Naive thymus-derived CD4-positive, alpha-beta T cell (primary cell): ENCODE measurements around the gene TPCN1. TPM values are rescaled to one million over a fixed set of nuclear protein-coding genes. Genes with fewer than 3 reads are reported as not detected.

Source experiments
- ATAC-seq: fragments of 150-1000 bp; cut with Tn5 transposase; 2 replicates; pipeline ENCODE4 v1.10.0; 2021; ENCODE audit warnings: mild to moderate bottlenecking, moderate library complexity
- CTCF ChIA-PET: fragments of 350-600 bp; sonication (Branson Sonifier 250); formaldehyde crosslinking; loops from one replicate; lab custom pipeline; 2021; ENCODE audit warnings: antibody characterized with exemption; lab: Charles Lee
- POLR2A ChIA-PET: fragments of 350-600 bp; sonication (Branson Sonifier 250); formaldehyde crosslinking; loops from one replicate; lab custom pipeline; 2021; ENCODE audit warnings: antibody characterized with exemption, inconsistent platforms; lab: Charles Lee
- DNase-seq, 9 donors: peaks; one replicate each; pipeline versions ENCODE4 v3.0.0 to v3.0.0-alpha.2; 2020 to 2022; ENCODE audit warnings: mixed read lengths in 1 of 9
- H3K27ac ChIP-seq: one replicate; pipeline ENCODE4 v1.7.0; 2013; ENCODE audit warnings: mild to moderate bottlenecking, low read depth, low read length, moderate library complexity
- H3K27me3 ChIP-seq, 2 donors: one replicate each; pipeline ENCODE4 v1.7.0; 2013; ENCODE audit warnings: low read length in 2 of 2, mild to moderate bottlenecking in 2 of 2, moderate library complexity in 2 of 2; ENCODE audit not compliant: control insufficient read depth in 2 of 2, insufficient read depth in 2 of 2
- H3K36me3 ChIP-seq, 3 experiments: 1 replicate in 2 of 3; 2 replicates in 1 of 3; pipeline ENCODE4 v1.7.0; 2013; ENCODE audit warnings: low read length in 3 of 3, mild to moderate bottlenecking in 3 of 3, moderate library complexity in 1 of 3; ENCODE audit not compliant: insufficient read depth in 3 of 3, control insufficient read depth in 2 of 3
- H3K4me1 ChIP-seq, 2 donors: one replicate each; pipeline ENCODE4 v1.7.0; 2013; ENCODE audit warnings: low read length in 2 of 2, mild to moderate bottlenecking in 2 of 2, moderate library complexity in 1 of 2; ENCODE audit not compliant: control insufficient read depth in 2 of 2, insufficient read depth in 2 of 2
- H3K4me3 ChIP-seq: 2 replicates; pipeline ENCODE4 v1.7.0; 2013; ENCODE audit warnings: mild to moderate bottlenecking, low read length
- H3K9me3 ChIP-seq, 3 experiments: 1 replicate in 2 of 3; 2 replicates in 1 of 3; pipeline ENCODE4 v1.7.0; 2013; ENCODE audit warnings: low read length in 3 of 3; ENCODE audit not compliant: control insufficient read depth in 2 of 3
- H3K27ac Mint-ChIP-seq, 9 donors: one replicate each; pipeline ENCODE4 v1.8.0; 2020 to 2022; ENCODE audit warnings: mixed read lengths in 9 of 9, mild to moderate bottlenecking in 8 of 9, moderate library complexity in 5 of 9, inconsistent platforms in 2 of 9
- H3K27me3 Mint-ChIP-seq, 5 donors: one replicate each; pipeline ENCODE4 v1.8.0; 2021 to 2022; ENCODE audit warnings: mixed read lengths in 5 of 5, mild to moderate bottlenecking in 1 of 5
- H3K36me3 Mint-ChIP-seq, 5 donors: one replicate each; pipeline ENCODE4 v1.8.0; 2020 to 2022; ENCODE audit warnings: mixed read lengths in 5 of 5, mild to moderate bottlenecking in 3 of 5, inconsistent platforms in 1 of 5
- H3K4me1 Mint-ChIP-seq, 7 donors: one replicate each; pipeline ENCODE4 v1.8.0; 2020 to 2022; ENCODE audit warnings: mixed read lengths in 7 of 7, mild to moderate bottlenecking in 3 of 7, inconsistent platforms in 1 of 7
- H3K4me3 Mint-ChIP-seq, 10 donors: one replicate each; pipeline ENCODE4 v1.8.0; 2020 to 2022; ENCODE audit warnings: mild to moderate bottlenecking in 10 of 10, mixed read lengths in 10 of 10, moderate library complexity in 6 of 10, inconsistent platforms in 2 of 10
- H3K9me3 Mint-ChIP-seq, 11 donors: one replicate each; pipeline ENCODE4 v1.8.0; 2020 to 2022; ENCODE audit warnings: mixed read lengths in 11 of 11, mild to moderate bottlenecking in 4 of 11, inconsistent platforms in 1 of 11, moderate library complexity in 1 of 11
- intact Hi-C, 2 donors: fragments of 100-400 bp; cut with micrococcal nuclease; formaldehyde crosslinking; loops; one replicate each; pipeline ENCODE4 v1.15.1; 2023
- polyA plus RNA-seq, 2 donors: library from polyadenylated mRNA; unstranded; fragments of 300-500 nt; fragmentation: Illumina TruSeq; gene quantifications; one replicate each; pipeline ENCODE4 v1.2.3, GENCODE V29; 2021
- total RNA-seq, 6 experiments: library from RNA in 5 of 6; stranded (reverse) in 5 of 6; gene quantifications; 1 replicate in 5 of 6; 2 replicates in 1 of 6; pipeline ENCODE4 v1.2.3 and lab custom pipeline; 2021 to 2026

TPCN1 gene
- total and polyA plus RNA-seq, 7 experiments from 2014 or later: 15.3 to 124 (median 97.2) TPM

DNA sequence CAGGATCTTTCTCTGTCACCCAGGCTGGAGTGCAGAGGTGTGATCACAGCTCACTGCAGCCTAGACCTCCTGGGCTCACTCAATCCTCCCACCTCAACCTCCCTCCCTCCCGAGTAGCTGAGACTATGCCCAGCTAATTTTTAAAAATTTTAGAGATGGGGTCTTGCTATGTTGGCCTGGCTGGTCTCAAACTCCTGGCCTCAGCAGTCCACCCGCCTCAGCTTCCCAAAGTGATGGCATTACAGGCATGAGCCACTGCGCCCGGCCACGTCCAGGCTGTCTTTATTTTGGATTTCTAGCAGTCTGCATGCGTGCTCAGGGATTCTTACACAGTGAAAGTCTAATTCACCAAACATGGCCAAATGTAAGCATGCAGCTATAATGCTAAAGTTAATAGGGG is 95.9 kb downstream of the TPCN1 start:
- CTCF ChIA-PET: no interaction called here
- intact Hi-C loops: no loop called here
- peaks cover 24 to 64% (median 28%) of the 10 kb centered on the region in 5 donors for H3K36me3 Mint-ChIP-seq

DNA sequence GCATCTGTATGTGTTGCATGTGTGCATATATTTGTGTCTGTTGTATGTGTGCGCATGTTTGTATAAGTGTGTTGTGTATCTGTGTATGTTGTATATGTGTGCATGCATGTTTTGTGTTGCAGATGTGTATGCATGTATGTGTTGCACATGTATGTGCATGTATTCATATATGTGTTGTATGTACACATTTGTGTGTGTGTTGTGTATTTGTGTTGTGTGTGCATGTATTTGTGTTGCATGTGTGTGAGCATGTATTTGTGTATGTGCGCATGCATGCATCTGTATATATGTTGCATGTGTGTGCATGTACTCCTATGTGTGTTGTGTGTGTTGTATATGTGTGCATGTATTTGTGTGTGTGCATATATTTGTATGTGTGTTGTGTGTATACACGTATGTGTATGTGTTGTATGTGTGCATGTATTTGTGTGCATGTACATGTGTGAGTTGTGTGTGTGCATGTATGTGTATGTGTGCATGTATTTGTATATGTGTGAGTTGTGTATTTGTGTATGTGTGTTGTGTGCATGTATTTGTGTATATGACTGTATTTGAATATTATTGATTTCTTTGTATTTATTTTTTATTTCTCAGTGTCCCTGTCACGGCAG is 96.9 kb downstream of the TPCN1 start:
- DNase-seq (no peak), ATAC-seq (no peak)

More for the DNA sequence above, 95.9 kb downstream of the TPCN1 start:
- POLR2A ChIA-PET: no interaction called here
- Mint-ChIP-seq H3K9me3 (peaks cover 0 to 2% (median 0%) of the 10 kb centered on the region in 11 donors), H3K4me3 (no peak overlapping the region), H3K4me1 (peaks cover 2 to 12% (median 5%) of the 10 kb centered on the region in 7 donors), H3K27me3 (no peaks in the 10 kb centered on the region), H3K27ac (no peak overlapping the region)
- H3K27ac ChIP-seq: no peak overlapping the region
- H3K4me3 ChIP-seq: no peak overlapping the region
- no peaks in the 10 kb centered on the region for H3K27me3 ChIP-seq
- H3K4me1 ChIP-seq: no peaks in the 10 kb centered on the region
- peaks cover 9 to 99% (median 32%) of the 10 kb centered on the region in 3 experiments for H3K36me3 ChIP-seq
- no peaks in the 10 kb centered on the region for H3K9me3 ChIP-seq
- no peak for ATAC-seq
- no peak for DNase-seq

DNA sequence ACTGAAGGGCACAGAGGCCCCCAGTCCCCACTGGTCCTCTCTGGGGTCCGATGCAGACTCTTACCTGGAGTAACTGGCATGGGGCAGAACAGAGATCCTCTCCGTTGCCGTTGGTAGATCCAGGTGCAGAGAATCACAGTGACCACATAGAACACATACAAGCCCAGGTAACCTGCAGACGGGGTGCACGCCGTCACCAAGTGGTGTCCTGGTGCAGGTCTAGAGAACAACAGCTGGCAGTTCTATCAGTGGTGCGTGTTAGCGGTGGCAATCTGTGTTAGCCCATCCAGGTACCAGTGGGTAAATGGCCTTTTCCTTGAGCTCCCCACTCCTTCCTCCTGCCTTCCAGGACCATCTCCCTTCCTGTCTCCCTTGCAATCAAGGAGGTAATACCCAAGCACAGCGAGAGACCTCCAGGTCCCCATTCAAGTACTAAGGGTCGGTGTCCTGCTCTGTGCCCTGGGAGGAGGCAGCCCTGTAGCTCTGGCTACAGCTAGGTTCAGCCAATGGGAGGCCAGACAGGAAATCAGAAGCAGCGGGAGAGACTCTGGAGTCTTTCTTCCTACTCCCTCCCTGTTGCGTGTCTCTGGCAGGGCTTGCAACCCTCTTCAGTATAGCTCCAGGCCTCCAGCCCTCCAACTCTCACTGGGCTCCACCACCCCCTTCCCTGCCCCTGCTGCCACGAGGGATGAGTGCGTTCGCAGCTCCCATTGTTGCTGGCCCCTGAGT is 97.8 kb downstream of the TPCN1 start:
- H3K9me3 ChIP-seq: no peaks in the 10 kb centered on the region
- CTCF ChIA-PET: no interaction called here
- H3K4me1 ChIP-seq: no peaks in the 10 kb centered on the region
- H3K27ac Mint-ChIP-seq: no peak overlapping the region
- no peak overlapping the region for H3K4me3 ChIP-seq
- H3K36me3 Mint-ChIP-seq: peaks cover 27 to 74% (median 42%) of the 10 kb centered on the region in 5 donors
- POLR2A ChIA-PET: no interaction called here
- H3K27me3 ChIP-seq: no peaks in the 10 kb centered on the region
- H3K4me3 Mint-ChIP-seq: no peak overlapping the region
- peaks cover 0 to 2% (median 0%) of the 10 kb centered on the region in 11 donors for H3K9me3 Mint-ChIP-seq
- H3K36me3 ChIP-seq: peaks cover 9 to 94% (median 31%) of the 10 kb centered on the region in 3 experiments
- H3K4me1 Mint-ChIP-seq: peaks cover 8 to 24% (median 13%) of the 10 kb centered on the region in 7 donors
- intact Hi-C loops: no loop called here
- no peak for ATAC-seq
- DNase-seq: no peak
- H3K27me3 Mint-ChIP-seq: no peaks in the 10 kb centered on the region
- no peak overlapping the region for H3K27ac ChIP-seq

More for the DNA sequence above, 96.9 kb downstream of the TPCN1 start:
- H3K27ac ChIP-seq: no peak overlapping the region
- no peaks in the 10 kb centered on the region for H3K4me1 ChIP-seq
- Mint-ChIP-seq H3K4me3 (no peak overlapping the region), H3K9me3 (peaks cover 0 to 2% (median 0%) of the 10 kb centered on the region in 11 donors), H3K27me3 (no peaks in the 10 kb centered on the region), H3K4me1 (peaks cover 6 to 16% (median 10%) of the 10 kb centered on the region in 7 donors), H3K36me3 (peaks cover 28 to 74% (median 39%) of the 10 kb centered on the region in 5 donors), H3K27ac (peak overlapping the region in 1 of 9 donors; percentile 3)
- no peaks in the 10 kb centered on the region for H3K9me3 ChIP-seq
- H3K36me3 ChIP-seq: peaks cover 9 to 99% (median 32%) of the 10 kb centered on the region in 3 experiments
- no peak overlapping the region for H3K4me3 ChIP-seq
- intact Hi-C loops: no loop called here
- ChIA-PET POLR2A (no interaction called here), CTCF (no interaction called here)
- no peaks in the 10 kb centered on the region for H3K27me3 ChIP-seq

DNA sequence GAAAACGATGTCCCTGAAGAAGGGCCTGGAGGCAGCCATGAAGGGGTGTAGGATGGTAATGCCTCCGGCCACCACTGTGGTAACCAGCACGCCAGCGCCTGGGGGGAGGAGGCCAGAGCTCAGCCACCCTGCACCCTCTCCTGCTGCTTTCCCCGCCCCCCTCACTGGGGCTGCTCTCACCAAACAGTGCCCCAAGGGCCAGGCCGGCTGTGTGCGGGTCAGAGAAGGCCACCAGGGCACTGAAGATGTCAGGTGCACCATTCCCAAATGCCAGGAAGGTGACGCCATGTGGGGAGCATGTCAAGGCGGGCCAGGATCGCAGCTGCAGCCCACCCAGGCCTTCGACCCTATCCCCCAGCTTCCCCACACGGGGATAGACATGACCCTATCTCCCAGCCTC is 99.1 kb downstream of the TPCN1 start:
- Mint-ChIP-seq H3K9me3 (peaks cover 0 to 2% (median 0%) of the 10 kb centered on the region in 11 donors), H3K4me3 (no peak overlapping the region), H3K27me3 (no peaks in the 10 kb centered on the region), H3K36me3 (peaks cover 25 to 70% (median 42%) of the 10 kb centered on the region in 5 donors), H3K27ac (peak overlapping the region in 1 of 9 donors; percentile 25), H3K4me1 (peaks cover 9 to 29% (median 19%) of the 10 kb centered on the region in 7 donors)
- Histone ChIP-seq H3K27ac (no peak overlapping the region), H3K4me1 (no peaks in the 10 kb centered on the region), H3K36me3 (peaks cover 9 to 81% (median 29%) of the 10 kb centered on the region in 3 experiments), H3K27me3 (no peaks in the 10 kb centered on the region), H3K9me3 (no peaks in the 10 kb centered on the region), H3K4me3 (no peak overlapping the region)
- DNase-seq: no peak
- ChIA-PET POLR2A (interaction anchor here (0.7 to 1.3 kb wide), 2 partner anchors 12 to 37 kb away, joined by 3 to 4 read pairs; no protein-coding TSS in a partner anchor), CTCF (no interaction called here)
- intact Hi-C loops: no loop called here
- no peak for ATAC-seq

DNA sequence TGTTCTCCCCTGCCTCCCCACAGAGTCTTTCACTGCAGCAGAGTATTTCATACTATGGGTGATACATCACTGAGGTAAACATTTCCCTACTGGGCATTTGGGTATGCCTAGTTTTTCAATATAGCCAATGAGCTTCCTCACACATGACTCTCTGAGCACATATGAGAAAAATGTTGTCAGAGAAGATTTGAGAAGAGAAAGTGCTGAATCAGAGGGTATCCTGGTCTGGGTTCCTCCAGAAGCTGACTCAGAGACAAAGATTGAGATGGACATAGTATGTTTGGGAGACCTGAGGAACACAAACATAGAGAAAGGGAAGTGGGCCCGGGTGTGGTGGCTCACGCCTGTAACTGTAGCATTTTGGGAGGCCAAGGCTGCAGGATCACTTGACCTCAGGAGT is 101.1 kb downstream of the TPCN1 start:
- DNase-seq (no peak), ATAC-seq (peak; percentile 77)
- H3K9me3 Mint-ChIP-seq: peaks cover 0 to 2% (median 0%) of the 10 kb centered on the region in 11 donors
- Histone ChIP-seq H3K9me3 (no peaks in the 10 kb centered on the region), H3K27me3 (no peaks in the 10 kb centered on the region), H3K4me1 (no peaks in the 10 kb centered on the region), H3K36me3 (peaks cover 9 to 72% (median 23%) of the 10 kb centered on the region in 3 experiments), H3K27ac (no peak overlapping the region), H3K4me3 (no peak overlapping the region)
- intact Hi-C loops: no loop called here
- H3K4me3 Mint-ChIP-seq: no peak overlapping the region
- H3K4me1 Mint-ChIP-seq: peaks cover 11 to 41% (median 24%) of the 10 kb centered on the region in 7 donors
- ChIA-PET POLR2A (interaction anchor here (0.7 kb wide), 1 partner anchor 311 kb away, joined by 3 read pairs; no protein-coding TSS in a partner anchor), CTCF (no interaction called here)
- no peaks in the 10 kb centered on the region for H3K27me3 Mint-ChIP-seq
- peaks cover 25 to 77% (median 42%) of the 10 kb centered on the region in 5 donors for H3K36me3 Mint-ChIP-seq
- H3K27ac Mint-ChIP-seq: peak overlapping the region in 6 of 9 donors; percentile 22 to 89 (median 54)

DNA sequence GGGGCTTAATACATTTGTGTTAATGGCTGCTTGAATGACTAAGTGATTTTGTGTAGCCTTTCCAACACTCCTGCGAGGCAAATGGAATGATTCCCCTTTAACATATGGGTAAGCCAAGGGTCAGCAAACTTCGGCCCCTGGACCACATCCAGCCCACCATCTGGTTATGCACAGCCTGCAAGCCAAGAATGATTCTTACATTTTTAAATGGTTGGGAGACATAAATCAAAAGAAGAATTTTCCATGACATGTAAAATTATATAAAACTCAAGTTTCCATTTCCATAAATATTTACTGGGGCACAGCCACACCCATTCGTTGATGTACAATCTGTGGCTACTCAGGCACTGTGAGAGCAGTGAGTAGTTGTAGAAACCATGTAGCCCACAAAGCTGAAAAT is 104.7 kb downstream of the TPCN1 start:
- no peak overlapping the region for H3K4me3 ChIP-seq
- peaks cover 9 to 69% (median 38%) of the 10 kb centered on the region in 5 donors for H3K36me3 Mint-ChIP-seq
- H3K27me3 Mint-ChIP-seq: no peaks in the 10 kb centered on the region
- H3K9me3 Mint-ChIP-seq: peaks cover 0 to 2% (median 0%) of the 10 kb centered on the region in 11 donors
- peaks cover 0 to 9% of the 10 kb centered on the region in 2 donors for H3K4me1 ChIP-seq
- H3K27ac Mint-ChIP-seq: peak overlapping the region in 4 of 9 donors; percentile 24 to 85 (median 70)
- ChIA-PET POLR2A (no interaction called here), CTCF (no interaction called here)
- H3K9me3 ChIP-seq: no peaks in the 10 kb centered on the region
- no peak for DNase-seq
- H3K27me3 ChIP-seq: no peaks in the 10 kb centered on the region
- peaks cover 26 to 63% (median 41%) of the 10 kb centered on the region in 7 donors for H3K4me1 Mint-ChIP-seq
- ATAC-seq: no peak
- intact Hi-C loops: no loop called here
- no peak overlapping the region for H3K27ac ChIP-seq
- peaks cover 0 to 60% (median 11%) of the 10 kb centered on the region in 3 experiments for H3K36me3 ChIP-seq
- H3K4me3 Mint-ChIP-seq: no peak overlapping the region
